H9 (cell line): ENCODE measurements around the gene SDK2. TPM values are rescaled to one million over a fixed set of nuclear protein-coding genes. Genes with fewer than 3 reads are reported as not detected.

Experiments used
- DNase-seq: peaks from one replicate; pipeline ENCODE4 v3.0.0-alpha.2; 2017
- H2AFZ ChIP-seq: one replicate; pipeline ENCODE4 v1.6.1; 2013; ENCODE audit warnings: mild to moderate bottlenecking, low read length, control low read depth, moderate library complexity
- H2AK5ac ChIP-seq: 2 replicates; pipeline ENCODE4 v1.6.1; 2013; ENCODE audit warnings: low read length, control low read depth, mixed read lengths; ENCODE audit not compliant: insufficient read length
- H2BK120ac ChIP-seq: one replicate; pipeline ENCODE4 v1.6.1; 2013; ENCODE audit warnings: low read depth, mild to moderate bottlenecking, low read length, control low read depth, inconsistent platforms; ENCODE audit not compliant: poor library complexity, severe bottlenecking
- H2BK12ac ChIP-seq: 2 replicates; pipeline ENCODE4 v1.6.1; 2013; ENCODE audit warnings: low read length, control low read depth, mixed read lengths, low read depth; ENCODE audit not compliant: insufficient read length
- H2BK15ac ChIP-seq: 2 replicates; pipeline ENCODE4 v1.6.1; 2013; ENCODE audit warnings: low read depth, low read length, control low read depth
- H2BK20ac ChIP-seq: one replicate; pipeline ENCODE4 v1.6.1; 2013; ENCODE audit warnings: low read depth, mild to moderate bottlenecking, low read length, control low read depth, inconsistent platforms; ENCODE audit not compliant: poor library complexity, severe bottlenecking
- H2BK5ac ChIP-seq: 2 replicates; pipeline ENCODE4 v1.6.1; 2013; ENCODE audit warnings: low read length, control low read depth, mixed read lengths; ENCODE audit not compliant: insufficient read length
- H3K14ac ChIP-seq: 2 replicates; pipeline ENCODE4 v1.6.1; 2013; ENCODE audit warnings: low read length, control low read depth; ENCODE audit not compliant: insufficient read depth
- H3K18ac ChIP-seq: 2 replicates; pipeline ENCODE4 v1.6.1; 2013; ENCODE audit warnings: low read depth, mild to moderate bottlenecking, mixed read lengths, low read length, control low read depth; ENCODE audit not compliant: insufficient read length
- H3K23ac ChIP-seq: 2 replicates; pipeline ENCODE4 v1.6.1; 2013; ENCODE audit warnings: low read length, control low read depth, mixed read lengths, low read depth; ENCODE audit not compliant: insufficient read length
- H3K23me2 ChIP-seq: 2 replicates; pipeline ENCODE4 v1.6.1; 2013; ENCODE audit warnings: low read depth, mild to moderate bottlenecking, mixed read lengths, low read length, control low read depth; ENCODE audit not compliant: insufficient read length, poor library complexity, severe bottlenecking
- H3K27ac ChIP-seq: 2 replicates; pipeline ENCODE4 v1.5.1; 2013; ENCODE audit warnings: low read length, control low read depth, mixed read lengths, low read depth; ENCODE audit not compliant: insufficient read length
- H3K27me3 ChIP-seq: 2 replicates; pipeline ENCODE4 v1.6.1; 2013; ENCODE audit warnings: low read length, control low read depth, inconsistent platforms; ENCODE audit not compliant: insufficient read depth
- H3K4ac ChIP-seq: 2 replicates; pipeline ENCODE4 v1.6.1; 2013; ENCODE audit warnings: low read depth, mild to moderate bottlenecking, control low read depth, inconsistent platforms, low read length, moderate library complexity
- H3K4me1 ChIP-seq: 2 replicates; pipeline ENCODE4 v1.6.1; 2013; ENCODE audit warnings: low read length, control low read depth, inconsistent platforms; ENCODE audit not compliant: insufficient read depth
- H3K4me2 ChIP-seq: 2 replicates; pipeline ENCODE4 v1.6.1; 2013; ENCODE audit warnings: low read length, control low read depth, mixed read lengths; ENCODE audit not compliant: insufficient read length, insufficient read depth
- H3K56ac ChIP-seq: 2 replicates; pipeline ENCODE4 v1.6.1; 2013; ENCODE audit warnings: low read depth, mild to moderate bottlenecking, mixed read lengths, low read length, control low read depth; ENCODE audit not compliant: insufficient read length
- H3K79me1 ChIP-seq: 2 replicates; pipeline ENCODE4 v1.6.1; 2013; ENCODE audit warnings: low read depth, mild to moderate bottlenecking, moderate library complexity, low read length, control low read depth, inconsistent platforms; ENCODE audit not compliant: insufficient read depth, poor library complexity, severe bottlenecking
- H3K79me2 ChIP-seq: 2 replicates; pipeline ENCODE4 v1.6.1; 2013; ENCODE audit warnings: low read length, control low read depth, inconsistent platforms; ENCODE audit not compliant: insufficient read depth
- H3K9ac ChIP-seq: 2 replicates; pipeline ENCODE4 v1.6.1; 2013; ENCODE audit warnings: low read length, control low read depth, mixed read lengths; ENCODE audit not compliant: insufficient read length; ENCODE audit errors: extremely low read depth
- H3K9me3 ChIP-seq: one replicate; pipeline ENCODE4 v1.6.1; 2013; ENCODE audit warnings: low read depth, low read length, inconsistent platforms; ENCODE audit not compliant: control insufficient read depth
- H3T11ph ChIP-seq: one replicate; pipeline ENCODE4 v1.6.1; 2013; ENCODE audit warnings: mild to moderate bottlenecking, low read length, control low read depth, inconsistent platforms
- H4K20me1 ChIP-seq: one replicate; pipeline ENCODE4 v1.6.1; 2013; ENCODE audit not compliant: control insufficient read depth, insufficient read length, insufficient read depth
- H4K5ac ChIP-seq: 2 replicates; pipeline ENCODE4 v1.6.1; 2013; ENCODE audit warnings: low read depth, mild to moderate bottlenecking, mixed read lengths, low read length, control low read depth; ENCODE audit not compliant: insufficient read length
- H4K8ac ChIP-seq: replicated peaks from 2 replicates; pipeline ENCODE4 v1.6.1; 2013; ENCODE audit warnings: low read length, control low read depth, mixed read lengths, low read depth; ENCODE audit not compliant: insufficient read length
- H4K91ac ChIP-seq: 2 replicates; pipeline ENCODE4 v1.6.1; 2013; ENCODE audit warnings: low read depth, mild to moderate bottlenecking, moderate library complexity, mixed read lengths, low read length, control low read depth; ENCODE audit not compliant: insufficient read length
- H3K27ac Mint-ChIP-seq, 3 experiments: 2 replicates in 2 of 3; 3 replicates in 1 of 3; pipeline ENCODE4 v1.8.0; 2020 to 2021; ENCODE audit warnings: mixed read lengths in 3 of 3, mild to moderate bottlenecking in 1 of 3, moderate library complexity in 1 of 3
- H3K27me3 Mint-ChIP-seq: 2 replicates; pipeline ENCODE4 v1.8.0; 2021; ENCODE audit warnings: low read depth, mild to moderate bottlenecking, moderate library complexity, mixed read lengths
- H3K36me3 Mint-ChIP-seq, 3 experiments: 2 replicates in 2 of 3; 3 replicates in 1 of 3; pipeline ENCODE4 v1.8.0; 2020 to 2021; ENCODE audit warnings: low read depth in 3 of 3, mixed read lengths in 3 of 3; ENCODE audit not compliant: insufficient read depth in 1 of 3
- H3K4me1 Mint-ChIP-seq, 2 experiments: 2 replicates each; pipeline ENCODE4 v1.8.0; 2020; ENCODE audit warnings: mixed read lengths in 2 of 2
- H3K4me3 Mint-ChIP-seq, 2 experiments: 2 replicates in 1 of 2; 3 replicates in 1 of 2; pipeline ENCODE4 v1.8.0; 2020 to 2021; ENCODE audit warnings: mild to moderate bottlenecking in 2 of 2, mixed read lengths in 2 of 2, moderate library complexity in 1 of 2
- H3K9me3 Mint-ChIP-seq, 2 experiments: 2 replicates in 1 of 2; 3 replicates in 1 of 2; pipeline ENCODE4 v1.8.0; 2020; ENCODE audit warnings: mild to moderate bottlenecking in 2 of 2, mixed read lengths in 2 of 2, moderate library complexity in 1 of 2
- WGBS: extraction: QIAGEN DNeasy Blood & Tissue Kit; methylation state at CpG from one replicate; pipeline ENCODE4 v1.1.7; 2013; ENCODE audit warnings: missing lambda C conversion rate, low lambda C conversion rate, mixed read lengths; ENCODE audit not compliant: insufficient read length; ENCODE audit errors: extremely low coverage; 5-methylcytosine and 5-hydroxymethylcytosine counted together
- total RNA-seq: library from RNA; stranded (reverse); gene quantifications from 2 replicates; pipeline ENCODE4 v1.2.1, GENCODE V29; 2021
- TF ChIP-seq, protein P1 (sequence below): fragments of 200-600 bp; sonication (generic); conservative IDR thresholded peaks from 3 replicates; pipeline ENCODE4 v1.8.0; 2021; ENCODE audit warnings: antibody characterized with exemption, mild to moderate bottlenecking

Gene SDK2
- total RNA-seq, 1 experiment from 2014 or later = 9.1 TPM

DNA sequence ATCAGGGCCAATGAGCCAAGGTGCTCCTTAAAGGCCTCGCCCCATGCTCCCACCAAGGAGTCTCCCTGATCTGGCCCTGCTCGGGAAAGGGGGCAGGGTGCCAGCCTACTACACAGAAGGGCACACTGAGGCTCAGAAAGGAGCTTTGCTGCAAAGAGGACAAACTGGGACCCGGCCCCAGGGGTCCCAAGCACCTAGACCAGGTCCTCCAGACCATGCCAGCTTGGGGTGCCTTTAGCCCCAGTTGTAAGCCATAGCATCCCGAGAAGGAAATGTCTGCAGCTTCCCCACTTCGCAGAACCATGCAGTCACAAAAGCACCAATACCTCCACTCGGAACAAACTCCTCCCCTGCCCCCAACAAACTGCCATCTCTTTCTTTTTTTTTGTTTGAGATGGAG, 257.7 kb downstream of the SDK2 start:
- no peak overlapping the region; the same call in 1 of the 2 replicates for H3K14ac ChIP-seq
- no peak overlapping the region for H3K56ac ChIP-seq
- Mint-ChIP-seq H3K27ac (no peak overlapping the region), H3K9me3 (no peaks in the 10 kb centered on the region), H3K4me1 (peaks cover 3 to 4% of the 10 kb centered on the region in 2 experiments; a peak in 3 of 4 replicates), H3K36me3 (peaks cover 0 to 41% (median 5%) of the 10 kb centered on the region in 3 experiments; a peak in 3 of 7 replicates), H3K4me3 (no peak overlapping the region), H3K27me3 (peaks cover 2% of the 10 kb centered on the region; the same call in 1 of the 2 replicates)
- no peak overlapping the region for H4K5ac ChIP-seq
- H3K27me3 ChIP-seq = no peaks in the 10 kb centered on the region
- H3K4me2 ChIP-seq = no peak overlapping the region
- no peaks in the 10 kb centered on the region; the same call in 1 of the 2 replicates for H3K4me1 ChIP-seq
- H3K4ac ChIP-seq = no peak overlapping the region
- no peaks in the 10 kb centered on the region for H4K20me1 ChIP-seq
- H2BK20ac ChIP-seq = no peak overlapping the region
- no peak overlapping the region for H3K9ac ChIP-seq
- H3K79me1 ChIP-seq = no peaks in the 10 kb centered on the region
- H3K23ac ChIP-seq = no peak overlapping the region
- no peak overlapping the region for H4K91ac ChIP-seq
- H2AFZ ChIP-seq = no peak overlapping the region
- H2BK120ac ChIP-seq = no peak overlapping the region
- H3K79me2 ChIP-seq = no peaks in the 10 kb centered on the region
- no peak overlapping the region for H2AK5ac ChIP-seq
- WGBS = no CpG with 5 or more reads among the region's 6 CpGs
- H2BK5ac ChIP-seq = no peak overlapping the region
- H2BK15ac ChIP-seq = no peak overlapping the region
- H3K27ac ChIP-seq = no peak overlapping the region
- no peak overlapping the region for H3K18ac ChIP-seq
- DNase-seq = no peak
- H2BK12ac ChIP-seq = no peak overlapping the region
- H3K23me2 ChIP-seq = no peaks in the 10 kb centered on the region
- TF ChIP-seq, protein P1, sequence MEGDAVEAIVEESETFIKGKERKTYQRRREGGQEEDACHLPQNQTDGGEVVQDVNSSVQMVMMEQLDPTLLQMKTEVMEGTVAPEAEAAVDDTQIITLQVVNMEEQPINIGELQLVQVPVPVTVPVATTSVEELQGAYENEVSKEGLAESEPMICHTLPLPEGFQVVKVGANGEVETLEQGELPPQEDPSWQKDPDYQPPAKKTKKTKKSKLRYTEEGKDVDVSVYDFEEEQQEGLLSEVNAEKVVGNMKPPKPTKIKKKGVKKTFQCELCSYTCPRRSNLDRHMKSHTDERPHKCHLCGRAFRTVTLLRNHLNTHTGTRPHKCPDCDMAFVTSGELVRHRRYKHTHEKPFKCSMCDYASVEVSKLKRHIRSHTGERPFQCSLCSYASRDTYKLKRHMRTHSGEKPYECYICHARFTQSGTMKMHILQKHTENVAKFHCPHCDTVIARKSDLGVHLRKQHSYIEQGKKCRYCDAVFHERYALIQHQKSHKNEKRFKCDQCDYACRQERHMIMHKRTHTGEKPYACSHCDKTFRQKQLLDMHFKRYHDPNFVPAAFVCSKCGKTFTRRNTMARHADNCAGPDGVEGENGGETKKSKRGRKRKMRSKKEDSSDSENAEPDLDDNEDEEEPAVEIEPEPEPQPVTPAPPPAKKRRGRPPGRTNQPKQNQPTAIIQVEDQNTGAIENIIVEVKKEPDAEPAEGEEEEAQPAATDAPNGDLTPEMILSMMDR = no peak
- no peak overlapping the region for H4K8ac ChIP-seq
- no peak overlapping the region for H3T11ph ChIP-seq
- H3K9me3 ChIP-seq = no peaks in the 10 kb centered on the region
